ENCODE data around the gene LPCAT2. TPM values are rescaled to one million over a fixed set of nuclear protein-coding genes. Genes with fewer than 3 reads are reported as not detected.
A peak's percentile ranks its signal among the peaks of the same experiment; 100 is the strongest.

Gene LPCAT2
- total and polyA plus RNA-seq, 12 donors = 4.0 to 10.9 (median 7.0) TPM

GRCh38 chr16:55539488-55539887 is 30.6 kb downstream of the LPCAT2 start:
- H3K9me3 ChIP-seq = no peaks in the 10 kb centered on the region
- ATAC-seq = peak in 5 of 8 donors; percentile 52 to 69 (median 62)
- WGBS, 2 donors = 56 to 62% methylated on average over 1 of the region's 1 CpG
- intact Hi-C loops (cut with DNase I) = loop anchor here in 1 of 10 donors (10.0 kb wide), 1 partner anchor 45 kb away; no protein-coding TSS in a partner anchor
- no peak overlapping the region for H3K4me3 ChIP-seq
- peaks cover 0 to 31% (median 0%) of the 10 kb centered on the region in 9 donors for H3K36me3 ChIP-seq
- no peak for DNase-seq
- H3K4me1 ChIP-seq = peaks cover 0 to 59% (median 0%) of the 10 kb centered on the region in 9 donors
- no peak for TF ChIP-seq CTCF (IDR thresholded peaks at IDR 0.05)
- peak overlapping the region in 7 of 10 donors; percentile 17 to 63 (median 44) for H3K27ac ChIP-seq
- no peaks in the 10 kb centered on the region for H3K27me3 ChIP-seq

- 88 to 90% methylated on average over 1 of the region's 1 CpG for WGBS, 2 donors
- no peaks in the 10 kb centered on the region for H3K9me3 ChIP-seq
- no peak for ATAC-seq
Observed at GRCh38 chr16:55540221-55540620, 31.3 kb downstream of the LPCAT2 start.

GRCh38 chr16:55542459-55543082 is 33.7 kb downstream of the LPCAT2 start:
- peaks cover 0 to 51% (median 0%) of the 10 kb centered on the region in 9 donors for H3K4me1 ChIP-seq
- intact Hi-C loops (cut with DNase I) = loop anchor here (1.0 to 10.0 kb wide), 10 partner anchors 45 to 162 kb away; no protein-coding TSS in a partner anchor
- WGBS, 2 donors = 87 to 93% methylated on average over 1 of the region's 1 CpG
- no peak for TF ChIP-seq CTCF (IDR thresholded peaks at IDR 0.05)
- no peak for DNase-seq
- H3K36me3 ChIP-seq = peaks cover 0 to 33% (median 0%) of the 10 kb centered on the region in 9 donors
- H3K27me3 ChIP-seq = no peaks in the 10 kb centered on the region
- no peaks in the 10 kb centered on the region for H3K9me3 ChIP-seq
- H3K27ac ChIP-seq = peak overlapping the region in 2 of 10 donors; percentile 4 to 5
- H3K4me3 ChIP-seq = no peak overlapping the region
- ATAC-seq = peak in 6 of 8 donors; percentile 8 to 71 (median 28)

More at GRCh38 chr16:55540221-55540620, 31.3 kb downstream of the LPCAT2 start:
- Histone ChIP-seq H3K4me3 (no peak overlapping the region), H3K27ac (peak overlapping the region in 5 of 10 donors; percentile 17 to 63 (median 44)), H3K36me3 (peaks cover 0 to 27% (median 0%) of the 10 kb centered on the region in 9 donors), H3K27me3 (no peaks in the 10 kb centered on the region), H3K4me1 (peaks cover 0 to 56% (median 0%) of the 10 kb centered on the region in 9 donors)
- DNase-seq = no peak
- TF ChIP-seq CTCF (IDR thresholded peaks at IDR 0.05) = no peak
- intact Hi-C loops (cut with DNase I) = loop anchor here in 7 of 10 donors (5.0 to 10.0 kb wide), 5 partner anchors 43 to 165 kb away; no protein-coding TSS in a partner anchor

- intact Hi-C loops (cut with DNase I) = loop anchor here (1.0 to 10.0 kb wide), 10 partner anchors 46 to 161 kb away; no protein-coding TSS in a partner anchor
- H3K4me3 ChIP-seq = no peak overlapping the region
- peaks cover 0 to 42% (median 0%) of the 10 kb centered on the region in 9 donors for H3K4me1 ChIP-seq
- no peak overlapping the region for H3K27ac ChIP-seq
- H3K27me3 ChIP-seq = no peaks in the 10 kb centered on the region
- 25 to 32% methylated on average over 2 of the region's 2 CpGs for WGBS, 2 donors
- ATAC-seq (peak in 4 of 8 donors; percentile 31 to 75 (median 39)), DNase-seq (no peak)
- peaks cover 0 to 29% (median 0%) of the 10 kb centered on the region in 9 donors for H3K36me3 ChIP-seq
- TF ChIP-seq CTCF (IDR thresholded peaks at IDR 0.05) = peak; percentile 18 to 69 (median 41)
- H3K9me3 ChIP-seq = no peaks in the 10 kb centered on the region
Observed at GRCh38 chr16:55543472-55543871, 34.6 kb downstream of the LPCAT2 start.
